Activated T-helper 2 cell treated with anti-CD3 and anti-CD28 coated beads, Interferon-gamma antibody, Interleukin-2, Interleukin-4, amounts not matched to agents 10 μg/mL and 5 μg/mL and 100 μg/mL, durations not matched to agents 14 hours and 24 hours and 36 hours (primary cell): ENCODE measurements around the gene SV2B. TPM values are rescaled to one million over a fixed set of nuclear protein-coding genes. Genes with fewer than 3 reads are reported as not detected.

Source experiments
- DNase-seq: peaks from one replicate; pipeline ENCODE4 v3.0.0; 2021; ENCODE audit warnings: low spot score
- H3K27ac Mint-ChIP-seq: one replicate; pipeline ENCODE4 v1.8.0; 2021; ENCODE audit warnings: mixed read lengths
- H3K27me3 Mint-ChIP-seq: one replicate; pipeline ENCODE4 v1.8.0; 2021; ENCODE audit warnings: low read depth, mixed read lengths
- H3K36me3 Mint-ChIP-seq: one replicate; pipeline ENCODE4 v1.8.0; 2021; ENCODE audit warnings: low read depth, mixed read lengths
- H3K4me1 Mint-ChIP-seq: one replicate; pipeline ENCODE4 v1.8.0; 2021; ENCODE audit warnings: low read depth, mixed read lengths
- H3K4me3 Mint-ChIP-seq: one replicate; pipeline ENCODE4 v1.8.0; 2021; ENCODE audit warnings: low read depth, mild to moderate bottlenecking, moderate library complexity, mixed read lengths
- H3K9me3 Mint-ChIP-seq: one replicate; pipeline ENCODE4 v1.8.0; 2021; ENCODE audit warnings: mixed read lengths
- intact Hi-C: fragments of 100-400 bp; cut with micrococcal nuclease; formaldehyde crosslinking; loops from one replicate; pipeline ENCODE4 v1.15.1; 2023
- total RNA-seq: library from RNA; stranded (reverse); gene quantifications from 2 replicates; pipeline ENCODE4 v1.2.3, GENCODE V29; 2022

SV2B gene
- total RNA-seq, 1 donor from 2014 or later: 0.02 TPM

DNA sequence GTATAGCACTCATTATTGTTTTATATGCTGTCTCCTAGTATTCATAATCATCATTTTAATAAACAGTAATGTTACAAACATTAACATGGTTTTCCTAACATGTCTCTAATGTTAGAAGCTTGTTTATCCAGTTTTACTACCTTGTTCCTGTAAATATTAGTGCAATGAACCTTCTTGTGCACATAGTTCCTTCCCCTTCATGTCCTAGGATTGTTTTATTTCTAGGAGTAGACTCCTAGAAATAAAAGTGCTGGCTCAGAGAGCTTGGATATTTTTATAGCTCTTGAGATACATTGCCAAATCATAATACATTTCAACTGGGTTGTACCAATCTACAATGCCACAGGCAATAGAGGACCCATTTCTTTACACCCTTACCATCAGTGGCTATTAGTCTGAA lies 161.3 kb downstream of the SV2B start:
- H3K9me3 Mint-ChIP-seq: no peaks in the 10 kb centered on the region
- H3K36me3 Mint-ChIP-seq: no peaks in the 10 kb centered on the region
- no peak for DNase-seq

DNA sequence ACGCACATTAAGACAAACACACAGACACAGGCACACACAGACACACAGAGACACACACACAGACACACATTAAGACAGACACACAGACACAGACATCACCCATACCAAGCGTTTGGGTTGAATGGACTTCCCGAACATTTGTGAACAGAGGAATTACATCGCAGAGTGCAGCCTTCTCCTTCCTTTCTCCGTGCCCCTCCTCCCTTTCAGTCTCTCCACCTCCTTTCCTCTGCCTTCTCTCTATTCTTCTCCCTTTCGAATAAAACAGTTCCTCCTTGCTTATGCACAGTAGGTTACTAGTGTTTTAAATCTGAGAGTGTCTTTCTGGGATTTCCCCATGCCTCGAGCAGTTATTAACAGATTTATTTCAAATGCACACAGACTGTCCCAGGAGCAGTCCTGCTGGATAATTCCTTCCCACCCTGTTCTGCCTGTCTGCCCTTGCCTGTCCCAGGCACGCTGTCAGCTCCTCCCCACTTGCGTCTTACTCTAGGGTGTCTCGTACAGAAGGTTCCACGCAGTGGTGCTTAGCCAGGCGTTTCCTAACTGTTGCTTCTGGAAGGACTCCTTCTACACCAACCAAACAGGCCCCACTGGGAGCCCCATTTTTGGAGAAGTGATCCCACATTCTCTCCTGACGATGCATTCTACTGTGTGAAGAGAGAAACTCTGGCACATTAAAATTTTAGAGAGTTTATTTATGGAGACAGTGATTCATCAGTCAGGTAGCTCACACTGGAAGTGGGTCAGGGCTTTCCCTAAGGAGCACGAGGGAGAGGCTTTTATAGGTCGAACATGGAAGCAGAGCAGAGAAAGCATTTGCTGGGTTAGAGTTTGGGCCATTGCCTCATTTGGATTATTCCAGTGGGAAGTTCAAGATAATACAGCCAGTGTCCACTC lies 163.8 kb downstream of the SV2B start:
- no peak overlapping the region for H3K27ac Mint-ChIP-seq
- no peaks in the 10 kb centered on the region for H3K4me1 Mint-ChIP-seq
- H3K4me3 Mint-ChIP-seq: no peak overlapping the region
- no peak for DNase-seq
- H3K9me3 Mint-ChIP-seq: no peaks in the 10 kb centered on the region
- intact Hi-C loops: no loop called here
- no peaks in the 10 kb centered on the region for H3K36me3 Mint-ChIP-seq
- peaks cover 2% of the 10 kb centered on the region for H3K27me3 Mint-ChIP-seq

More for the DNA sequence above, 161.3 kb downstream of the SV2B start:
- Mint-ChIP-seq H3K4me3 (no peak overlapping the region), H3K27ac (no peak overlapping the region), H3K4me1 (peaks cover 1% of the 10 kb centered on the region), H3K27me3 (peaks cover 2% of the 10 kb centered on the region)
- intact Hi-C loops: no loop called here

DNA sequence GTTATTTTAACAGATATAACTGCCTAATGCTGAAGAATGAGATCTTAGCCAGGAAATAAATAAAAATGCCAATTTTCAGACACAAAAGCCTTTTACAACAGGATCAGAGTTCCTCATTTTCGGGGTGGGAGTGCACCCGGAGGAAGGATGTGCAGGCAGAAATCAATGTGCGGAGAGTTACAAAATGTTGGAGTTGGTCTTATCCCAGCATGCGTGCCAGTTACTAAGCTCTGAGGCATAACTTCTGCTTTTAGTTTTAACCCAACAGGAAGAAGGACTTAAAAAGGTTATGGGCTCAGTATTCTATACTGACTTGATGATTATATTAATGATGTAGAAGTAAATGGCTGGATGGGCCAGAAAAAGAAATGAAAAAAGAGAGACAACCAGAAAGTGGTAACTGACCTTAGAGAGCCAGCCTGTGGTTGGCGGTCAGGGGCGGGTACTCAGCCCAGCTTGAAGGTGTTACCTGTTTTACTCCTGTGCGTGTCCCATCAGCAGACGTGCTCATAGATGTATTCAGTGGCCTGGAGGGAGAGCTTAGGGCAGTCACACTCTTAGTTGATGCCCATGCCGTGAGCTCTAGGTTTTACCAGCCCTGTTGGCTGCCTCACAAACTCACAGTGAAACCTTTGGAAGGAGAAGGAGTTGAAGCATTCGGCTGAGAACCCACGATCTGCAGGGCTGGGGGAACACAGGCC lies 164.7 kb downstream of the SV2B start:
- Mint-ChIP-seq H3K4me1 (no peaks in the 10 kb centered on the region), H3K27ac (no peak overlapping the region), H3K27me3 (peaks cover 7% of the 10 kb centered on the region), H3K36me3 (no peaks in the 10 kb centered on the region), H3K4me3 (no peak overlapping the region), H3K9me3 (no peaks in the 10 kb centered on the region)
- DNase-seq: no peak
- intact Hi-C loops: no loop called here

DNA sequence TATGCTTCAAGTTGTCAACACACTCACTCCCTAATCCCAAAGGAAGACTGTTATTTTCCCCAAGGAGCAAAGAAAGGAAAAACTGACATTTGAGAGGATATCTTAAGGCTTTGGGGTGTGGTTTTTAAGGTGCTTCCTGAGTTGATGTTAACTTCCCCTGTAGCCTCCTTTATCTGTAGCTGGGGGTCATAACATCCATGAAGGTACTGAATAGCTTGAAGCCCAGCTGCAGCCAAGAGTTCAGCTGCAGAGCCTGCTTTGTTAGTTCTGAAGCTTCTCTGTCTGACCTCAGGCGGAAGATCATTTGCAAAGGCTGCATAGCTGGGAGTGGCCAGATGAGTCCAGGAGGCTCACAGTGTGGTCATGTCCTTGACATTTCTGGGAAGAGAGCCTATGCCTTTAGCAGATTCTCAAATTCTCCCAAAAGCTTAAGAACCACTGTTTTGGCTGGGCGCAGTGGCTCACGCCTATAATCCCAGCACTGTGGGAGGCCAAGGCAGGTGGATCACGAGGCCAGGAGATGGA lies 165.4 kb downstream of the SV2B start:
- Mint-ChIP-seq H3K36me3 (no peaks in the 10 kb centered on the region), H3K4me1 (peaks cover under 1% of the 10 kb centered on the region), H3K9me3 (no peaks in the 10 kb centered on the region), H3K4me3 (no peak overlapping the region), H3K27me3 (peaks cover 11% of the 10 kb centered on the region), H3K27ac (no peak overlapping the region)
- intact Hi-C loops: no loop called here
- DNase-seq: no peak

DNA sequence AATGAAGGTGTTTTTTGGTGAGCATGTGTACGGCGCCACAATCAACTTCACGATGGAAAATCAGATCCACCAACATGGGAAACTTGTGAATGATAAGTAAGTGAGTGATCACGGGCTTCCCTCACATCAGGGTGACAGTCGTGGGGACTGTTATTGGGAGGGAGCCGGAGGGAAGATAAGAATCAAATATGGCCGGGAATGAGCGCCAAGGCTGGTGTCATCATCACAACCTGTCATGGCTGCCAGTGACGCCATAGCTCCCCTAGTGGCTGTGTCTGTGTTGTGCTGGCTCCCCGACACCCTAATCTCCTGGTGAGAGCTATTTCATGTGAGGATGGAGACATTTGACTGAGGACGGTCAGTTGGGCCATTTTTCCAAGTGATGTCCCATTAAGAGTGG lies 168.5 kb downstream of the SV2B start:
- intact Hi-C loops: no loop called here
- Mint-ChIP-seq H3K4me3 (no peak overlapping the region), H3K4me1 (peaks cover 10% of the 10 kb centered on the region), H3K27me3 (peaks cover 28% of the 10 kb centered on the region), H3K36me3 (no peaks in the 10 kb centered on the region), H3K9me3 (no peaks in the 10 kb centered on the region), H3K27ac (no peak overlapping the region)
- no peak for DNase-seq

DNA sequence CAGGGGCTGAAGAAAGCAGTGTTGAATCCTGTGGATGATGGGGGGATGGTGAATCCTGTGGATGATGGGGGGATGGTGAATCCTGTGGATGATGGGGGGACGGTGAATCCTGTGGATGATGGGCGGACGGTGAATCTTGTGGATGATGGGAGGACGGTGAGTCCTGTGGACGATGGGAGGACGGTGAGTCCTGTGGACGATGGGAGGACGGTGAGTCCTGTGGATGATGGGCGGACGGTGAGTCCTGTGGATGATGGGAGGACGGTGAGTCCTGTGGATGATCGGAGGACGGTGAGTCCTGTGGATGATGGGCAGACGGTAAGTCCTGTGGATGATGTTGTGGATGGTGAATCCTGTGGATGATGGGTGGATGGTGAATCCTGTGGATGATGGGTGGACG lies 170.7 kb downstream of the SV2B start:
- H3K9me3 Mint-ChIP-seq: no peaks in the 10 kb centered on the region

DNA sequence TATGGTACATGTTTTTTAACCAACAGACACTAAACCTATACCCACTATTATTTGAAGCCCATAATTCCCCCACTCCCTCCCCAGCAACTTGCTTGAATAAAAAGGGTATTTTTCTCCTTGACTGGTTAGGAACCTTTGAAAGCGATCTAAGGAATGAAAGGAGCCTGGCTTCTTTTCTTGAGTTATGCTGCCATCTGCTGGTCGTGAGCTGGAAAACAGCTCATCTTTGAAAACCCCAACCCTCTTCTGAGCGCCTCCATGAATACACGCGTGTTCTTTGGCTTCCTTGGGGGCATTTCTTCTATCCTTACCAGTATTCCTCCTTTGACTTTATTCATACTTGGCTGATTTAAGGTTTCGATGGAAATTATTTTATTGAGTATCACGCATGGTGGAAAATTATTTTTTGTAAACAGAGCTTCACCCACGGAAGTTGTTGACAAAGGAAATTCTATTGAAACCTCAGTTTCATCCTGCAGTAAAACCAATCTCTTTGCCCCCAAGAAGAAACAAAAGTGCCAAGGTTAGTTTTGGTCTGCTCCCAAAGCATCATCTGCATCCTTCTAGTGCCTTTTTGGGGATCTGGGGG lies 171.6 kb downstream of the SV2B start:
- DNase-seq: peak; percentile 39
- intact Hi-C loops: loop anchor here (1.0 kb wide), 1 partner anchor 215 kb away; no protein-coding TSS in a partner anchor
- H3K9me3 Mint-ChIP-seq: peaks cover 6% of the 10 kb centered on the region
- H3K36me3 Mint-ChIP-seq: no peaks in the 10 kb centered on the region
- H3K4me3 Mint-ChIP-seq: no peak overlapping the region
- H3K27me3 Mint-ChIP-seq: peaks cover 40% of the 10 kb centered on the region
- H3K4me1 Mint-ChIP-seq: peaks cover 10% of the 10 kb centered on the region
- no peak overlapping the region for H3K27ac Mint-ChIP-seq

More for the DNA sequence above, 170.7 kb downstream of the SV2B start:
- H3K27ac Mint-ChIP-seq: no peak overlapping the region
- peaks cover 35% of the 10 kb centered on the region for H3K27me3 Mint-ChIP-seq
- no peak overlapping the region for H3K4me3 Mint-ChIP-seq
- no peak for DNase-seq
- no peaks in the 10 kb centered on the region for H3K36me3 Mint-ChIP-seq
- peaks cover 10% of the 10 kb centered on the region for H3K4me1 Mint-ChIP-seq
- intact Hi-C loops: loop anchor here (1.0 kb wide), 1 partner anchor 214 kb away; no protein-coding TSS in a partner anchor

DNA sequence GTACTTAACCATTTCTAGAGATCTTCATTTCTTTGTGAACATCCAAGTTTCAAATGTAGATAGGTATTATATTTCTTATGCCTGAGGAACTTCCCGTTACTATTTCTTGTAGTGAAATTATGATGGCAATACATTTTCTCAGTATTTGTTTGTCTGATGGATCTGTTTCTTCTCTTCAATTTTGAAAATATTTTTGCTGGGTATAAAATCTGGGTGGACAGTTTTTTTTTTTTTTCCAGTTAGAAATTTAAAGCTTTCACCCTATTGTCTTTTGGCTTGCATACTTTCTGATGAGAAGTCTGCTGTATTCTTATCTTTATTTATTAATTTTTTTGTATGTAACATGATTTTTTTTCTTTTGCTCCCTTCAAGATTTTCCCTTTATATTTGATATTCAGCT lies 175.8 kb downstream of the SV2B start:
- Mint-ChIP-seq H3K36me3 (no peaks in the 10 kb centered on the region), H3K27ac (no peak overlapping the region), H3K4me3 (no peak overlapping the region), H3K27me3 (peaks cover 36% of the 10 kb centered on the region), H3K4me1 (peaks cover 7% of the 10 kb centered on the region), H3K9me3 (peaks cover 6% of the 10 kb centered on the region)
- intact Hi-C loops: no loop called here
- no peak for DNase-seq

DNA sequence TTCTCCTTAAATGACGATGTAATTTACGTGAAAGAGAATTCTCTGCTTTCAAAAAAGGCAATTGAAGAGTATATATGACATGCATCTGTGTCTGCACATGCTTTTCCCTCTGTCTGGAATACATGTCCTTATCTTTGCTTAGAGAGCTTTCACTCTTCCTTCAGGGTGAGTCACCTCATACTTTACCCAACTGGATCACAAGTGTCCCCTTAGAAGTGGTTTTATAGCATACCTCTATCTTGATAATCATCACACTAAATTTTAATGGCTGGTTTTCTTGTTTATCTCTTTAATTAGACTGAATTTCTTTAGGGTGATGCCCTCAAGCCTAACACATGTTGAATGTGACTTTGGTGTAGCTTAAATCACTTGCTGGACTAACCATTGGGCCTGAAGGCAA lies 178.9 kb downstream of the SV2B start:
- peaks cover 6% of the 10 kb centered on the region for H3K9me3 Mint-ChIP-seq
- H3K27ac Mint-ChIP-seq: no peak overlapping the region
- intact Hi-C loops: no loop called here

DNA sequence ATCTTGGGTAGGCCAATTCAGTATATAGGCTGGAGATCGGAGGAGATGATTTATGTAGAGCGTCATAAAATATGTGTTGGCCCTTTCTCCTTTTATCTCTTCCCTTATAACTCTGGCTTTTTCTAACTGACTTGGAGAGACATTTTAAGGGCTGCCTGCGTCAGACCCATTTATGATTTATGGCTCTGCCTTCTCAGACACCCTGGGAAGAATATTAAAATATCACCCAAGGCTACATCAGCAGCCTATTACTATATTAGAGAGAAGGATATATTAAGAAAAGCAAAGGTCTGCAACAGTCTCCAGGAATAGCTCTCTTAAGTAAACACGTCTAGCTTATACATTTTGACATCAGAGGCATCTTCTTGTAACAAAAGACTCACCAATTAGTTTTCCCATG lies 179.4 kb downstream of the SV2B start:
- intact Hi-C loops: no loop called here
- Mint-ChIP-seq H3K9me3 (peaks cover 6% of the 10 kb centered on the region), H3K4me3 (no peak overlapping the region), H3K27ac (no peak overlapping the region), H3K4me1 (no peaks in the 10 kb centered on the region), H3K27me3 (peaks cover 21% of the 10 kb centered on the region), H3K36me3 (no peaks in the 10 kb centered on the region)
- DNase-seq: no peak

More for the DNA sequence above, 178.9 kb downstream of the SV2B start:
- no peak for DNase-seq
- Mint-ChIP-seq H3K4me1 (no peaks in the 10 kb centered on the region), H3K36me3 (no peaks in the 10 kb centered on the region), H3K27me3 (peaks cover 23% of the 10 kb centered on the region), H3K4me3 (no peak overlapping the region)

DNA sequence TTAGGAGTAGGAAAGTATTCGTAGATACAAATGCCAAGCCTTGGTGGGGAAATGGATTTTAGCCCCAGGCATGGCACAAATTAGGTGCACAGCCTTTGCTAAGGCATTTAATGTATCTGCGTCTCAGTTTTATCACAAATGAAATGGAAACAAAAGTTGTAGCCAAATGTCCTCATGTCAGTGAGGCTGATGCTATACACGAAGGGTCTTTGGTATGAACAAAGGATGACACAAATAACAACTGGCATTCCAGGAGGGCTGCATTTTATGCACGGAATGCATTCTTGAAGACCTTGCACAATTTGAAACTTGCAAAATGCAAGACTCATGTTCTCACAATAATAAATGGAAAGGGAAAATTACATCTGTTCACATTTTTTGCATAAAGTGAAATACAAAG lies 181.9 kb downstream of the SV2B start:
- H3K27me3 Mint-ChIP-seq: peaks cover 11% of the 10 kb centered on the region
- no peak overlapping the region for H3K27ac Mint-ChIP-seq
- H3K9me3 Mint-ChIP-seq: no peaks in the 10 kb centered on the region
- DNase-seq: no peak
- no peaks in the 10 kb centered on the region for H3K36me3 Mint-ChIP-seq
- intact Hi-C loops: no loop called here
- no peaks in the 10 kb centered on the region for H3K4me1 Mint-ChIP-seq
- no peak overlapping the region for H3K4me3 Mint-ChIP-seq

DNA sequence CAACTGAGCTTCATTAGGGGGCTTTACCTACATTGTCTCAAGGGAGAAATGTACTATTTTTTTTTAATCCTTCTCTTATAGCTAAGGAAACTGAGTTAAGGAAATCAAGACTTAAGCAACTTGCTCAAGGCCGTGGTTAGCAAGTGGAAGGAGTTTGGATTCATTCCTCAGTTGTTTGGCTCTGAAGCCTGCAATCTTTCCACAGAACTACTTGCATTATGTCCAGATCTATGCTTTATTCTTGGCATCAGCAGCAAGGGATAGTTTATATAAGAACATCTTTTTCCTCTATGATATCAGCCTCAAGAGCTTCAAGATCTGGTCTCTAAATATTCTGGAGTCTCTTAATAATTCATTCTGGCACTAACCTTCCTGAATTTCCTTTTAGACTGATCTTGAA lies 182.4 kb downstream of the SV2B start:
- Mint-ChIP-seq H3K4me1 (no peaks in the 10 kb centered on the region), H3K9me3 (no peaks in the 10 kb centered on the region), H3K27me3 (peaks cover 9% of the 10 kb centered on the region), H3K27ac (no peak overlapping the region), H3K36me3 (no peaks in the 10 kb centered on the region), H3K4me3 (no peak overlapping the region)
- intact Hi-C loops: no loop called here
- no peak for DNase-seq
